ENCODE measurements around the gene PACS1.

GRCh38 chr11:66204412-66204811 lies 134.3 kb downstream of the PACS1 start:
- TF ChIP-seq CTCF (IDR thresholded peaks at IDR 0.05) (no peak), POLR2A (IDR thresholded peaks at IDR 0.05) (no peak), POLR2AphosphoS5 (IDR thresholded peaks at IDR 0.05) (no peak)

Data from stomach (tissue), 4 donors.